Measurements from ENCODE around the gene UBE2O.

UBE2O gene

DNA sequence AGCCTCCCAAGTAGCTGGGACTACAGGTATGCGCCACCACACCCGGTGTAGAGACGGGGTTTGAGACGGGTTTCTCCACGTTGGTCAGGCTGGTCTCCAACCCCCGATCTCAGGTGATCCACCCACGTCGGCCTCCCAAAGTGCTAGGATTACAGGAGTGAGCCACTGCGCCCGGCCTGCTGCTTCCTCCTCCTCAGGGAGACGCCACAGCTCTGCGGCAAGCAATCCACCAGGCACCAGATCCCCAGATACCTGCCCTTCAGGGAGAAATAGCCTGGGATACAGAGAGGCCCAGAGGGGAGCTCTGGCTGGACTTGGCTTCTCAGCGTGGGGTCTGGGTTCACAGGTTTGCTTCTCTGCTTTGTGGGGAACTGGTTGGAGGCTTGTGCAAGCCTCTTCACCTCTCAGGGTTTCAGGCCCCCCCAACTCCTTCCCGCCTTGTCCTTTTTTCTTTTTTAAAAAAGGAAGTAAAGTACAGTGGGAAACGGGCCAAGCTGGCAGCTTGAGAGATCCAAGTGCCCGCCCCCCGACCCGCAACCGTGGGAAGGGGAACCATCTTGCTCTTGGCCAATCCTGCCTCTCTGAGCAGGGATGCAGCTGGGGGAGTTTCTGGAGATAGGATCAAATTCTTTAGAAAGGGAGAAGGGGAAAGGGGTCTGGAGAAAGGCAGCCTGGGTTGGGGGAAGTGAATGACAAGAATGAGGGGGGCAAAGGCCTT is 71.2 kb downstream of the UBE2O start:
- peaks cover 14% of the 10 kb centered on the region for H3K4me1 Mint-ChIP-seq (ENCODE audit: low read depth)
- peaks cover 2% of the 10 kb centered on the region for H3K36me3 Mint-ChIP-seq (ENCODE audit: low read depth)
- H3K4me3 Mint-ChIP-seq = peak overlapping the region; percentile 42
- no peak overlapping the region for H3K27ac Mint-ChIP-seq
- no peaks in the 10 kb centered on the region for H3K9me3 Mint-ChIP-seq
- H3K27me3 Mint-ChIP-seq (ENCODE audit: low read depth) = peaks cover 11% of the 10 kb centered on the region

DNA sequence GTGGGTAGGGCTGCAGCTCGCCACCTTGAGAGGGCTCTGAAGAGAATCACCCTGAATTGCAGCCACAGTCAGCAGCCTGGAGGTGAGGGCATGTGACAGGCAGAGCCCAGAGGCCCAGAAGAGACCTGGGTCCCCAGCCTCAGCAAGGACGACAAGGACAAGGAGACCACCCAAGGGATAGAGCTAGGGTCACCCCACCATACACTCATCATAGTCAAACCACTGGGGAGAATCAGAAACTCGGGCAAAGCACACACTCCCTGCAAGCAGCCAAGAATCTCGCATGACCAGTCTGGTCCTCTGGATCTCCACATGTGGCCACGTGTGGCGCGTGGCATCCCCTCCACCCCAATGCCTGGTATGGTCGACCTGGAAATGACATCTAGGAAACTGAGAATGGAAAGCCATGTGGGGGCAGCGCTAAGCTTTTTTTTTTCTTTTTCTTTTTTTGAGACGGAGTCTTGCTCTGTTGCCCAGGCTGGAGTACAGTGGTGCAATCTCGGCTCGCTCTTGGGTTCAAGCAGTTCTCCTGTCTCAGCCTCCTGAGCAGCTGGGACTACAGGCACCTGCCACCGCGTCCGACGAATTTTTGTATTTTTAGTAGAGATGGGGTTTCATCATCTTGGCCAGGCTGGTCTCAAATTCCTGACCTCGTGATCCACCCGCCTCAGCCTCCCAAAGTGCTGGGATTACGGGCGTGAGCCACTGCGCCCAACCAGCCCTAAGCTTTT is 73.1 kb downstream of the UBE2O start:
- Mint-ChIP-seq H3K9me3 (no peaks in the 10 kb centered on the region), H3K36me3 (ENCODE audit: low read depth) (peaks cover 2% of the 10 kb centered on the region), H3K4me1 (ENCODE audit: low read depth) (peaks cover 10% of the 10 kb centered on the region), H3K27ac (no peak overlapping the region), H3K4me3 (no peak overlapping the region), H3K27me3 (ENCODE audit: low read depth) (peaks cover 11% of the 10 kb centered on the region)

DNA sequence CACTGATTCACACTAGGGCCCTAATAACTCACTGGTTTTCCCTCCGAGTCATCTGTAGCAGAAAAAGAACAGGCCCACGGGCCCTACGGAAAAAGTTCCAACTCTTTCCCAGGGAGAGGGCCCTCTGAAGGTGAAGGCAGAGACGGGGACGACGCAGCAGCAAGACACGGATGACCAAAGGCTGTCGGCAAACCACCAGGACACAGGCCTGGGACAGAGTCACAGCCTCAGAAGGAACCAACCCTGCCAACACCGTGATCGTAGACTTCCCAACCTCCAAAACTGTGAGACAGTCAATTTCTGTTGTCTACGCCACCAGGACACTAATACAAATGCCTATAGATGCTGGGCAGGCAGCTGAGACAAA is 73.7 kb downstream of the UBE2O start:
- H3K36me3 Mint-ChIP-seq (ENCODE audit: low read depth) = peaks cover 2% of the 10 kb centered on the region

GRCh38 chr17:76378548-76379274 is 74.2 kb downstream of the UBE2O start:
- Mint-ChIP-seq H3K36me3 (ENCODE audit: low read depth) (peaks cover 2% of the 10 kb centered on the region), H3K4me3 (no peak overlapping the region), H3K27me3 (ENCODE audit: low read depth) (peaks cover 11% of the 10 kb centered on the region), H3K27ac (no peak overlapping the region), H3K4me1 (ENCODE audit: low read depth) (peaks cover 8% of the 10 kb centered on the region), H3K9me3 (no peaks in the 10 kb centered on the region)

More for the DNA sequence above, 73.7 kb downstream of the UBE2O start:
- no peak overlapping the region for H3K4me3 Mint-ChIP-seq
- H3K9me3 Mint-ChIP-seq = no peaks in the 10 kb centered on the region
- H3K27ac Mint-ChIP-seq = no peak overlapping the region
- H3K27me3 Mint-ChIP-seq (ENCODE audit: low read depth) = peaks cover 11% of the 10 kb centered on the region
- peaks cover 10% of the 10 kb centered on the region for H3K4me1 Mint-ChIP-seq (ENCODE audit: low read depth)

DNA sequence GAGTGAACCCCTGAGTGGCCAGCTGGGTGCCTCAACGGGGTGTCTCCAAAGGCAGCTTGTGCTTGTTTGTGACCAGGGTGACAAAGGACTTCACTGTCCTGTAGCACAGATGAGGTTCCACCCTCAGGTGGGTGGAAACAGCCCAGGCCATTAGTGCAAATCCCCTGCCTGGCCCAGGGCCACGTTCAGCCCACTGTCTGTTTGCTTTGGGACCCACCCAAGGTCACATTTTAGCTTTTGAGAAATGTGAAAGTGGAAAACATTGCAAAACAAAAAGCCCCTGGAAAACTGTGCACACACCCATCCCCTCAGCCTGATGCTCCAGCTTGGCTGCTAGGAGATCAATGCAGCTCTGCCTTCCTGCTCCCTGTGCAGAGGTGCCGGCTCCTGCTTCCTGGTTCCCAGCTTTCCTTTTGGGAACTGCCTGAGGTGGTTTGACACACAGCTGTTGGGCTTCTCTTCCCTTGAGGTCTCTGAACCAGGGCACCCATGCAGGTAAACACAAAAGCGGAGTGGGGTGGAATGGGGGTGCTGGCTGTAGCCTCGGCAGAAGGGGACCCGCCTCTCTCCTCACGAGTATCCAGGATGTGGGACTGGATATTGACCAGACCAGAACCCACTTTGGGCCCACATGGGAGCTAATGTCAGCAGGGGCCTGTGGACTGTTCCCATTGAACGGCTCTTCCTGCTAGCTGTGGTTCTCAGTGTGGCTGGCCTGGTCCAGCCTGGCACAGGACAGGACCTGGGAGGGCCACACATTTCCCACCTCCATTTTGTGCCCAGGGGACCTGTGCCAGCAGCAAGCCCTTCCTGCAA is 76.4 kb downstream of the UBE2O start:
- Mint-ChIP-seq H3K4me1 (ENCODE audit: low read depth) (peaks cover 6% of the 10 kb centered on the region), H3K27ac (no peak overlapping the region)

DNA sequence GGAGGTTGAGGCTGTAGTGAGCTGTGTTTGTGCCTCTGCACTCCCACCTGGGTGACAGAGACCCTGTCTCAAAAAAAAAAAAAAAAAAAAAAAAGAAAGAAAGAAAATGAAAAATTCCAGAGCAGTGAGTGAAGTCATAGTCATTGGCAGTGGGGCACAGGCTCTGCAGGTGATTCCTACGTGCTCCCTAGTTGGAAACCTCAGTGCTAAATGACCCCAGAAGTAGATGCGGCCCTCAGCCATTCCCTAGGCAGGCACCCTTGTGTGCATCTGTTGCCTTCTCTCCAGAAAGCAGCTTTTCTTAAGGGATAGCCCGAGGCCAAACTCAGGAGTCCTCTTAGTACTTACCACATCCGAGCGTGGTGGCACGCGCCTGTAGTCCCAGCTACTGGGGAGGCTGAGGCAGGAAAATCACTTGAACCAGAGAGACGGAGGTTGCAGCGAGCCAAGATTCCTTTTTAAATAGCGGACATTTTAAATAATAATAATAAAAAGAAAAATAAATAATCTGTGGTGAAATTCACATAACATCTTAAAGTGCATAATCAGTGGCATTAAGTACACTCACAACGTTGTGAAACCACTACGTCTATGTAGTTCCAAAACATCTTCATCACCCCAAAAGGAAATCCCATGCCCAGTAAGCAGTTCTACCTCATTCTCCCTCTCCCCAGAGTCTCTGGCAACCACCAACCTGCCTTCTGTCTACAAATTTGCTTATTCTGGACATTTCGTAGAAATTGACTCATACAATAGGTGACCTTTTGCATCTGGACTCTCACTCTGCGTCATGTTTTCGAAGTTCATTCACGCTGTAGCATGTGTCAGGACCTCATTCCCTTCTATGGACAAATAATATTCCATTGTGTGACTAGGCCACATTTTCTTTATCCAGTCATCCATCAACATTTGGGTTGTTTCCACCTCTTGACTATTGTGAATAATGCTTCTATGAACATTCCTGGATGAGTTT is 81.0 kb downstream of the UBE2O start:
- no peaks in the 10 kb centered on the region for H3K9me3 Mint-ChIP-seq
- no peaks in the 10 kb centered on the region for H3K36me3 Mint-ChIP-seq (ENCODE audit: low read depth)
- H3K4me1 Mint-ChIP-seq (ENCODE audit: low read depth) = no peaks in the 10 kb centered on the region
- H3K4me3 Mint-ChIP-seq = no peak overlapping the region
- H3K27ac Mint-ChIP-seq = no peak overlapping the region
- peaks cover 4% of the 10 kb centered on the region for H3K27me3 Mint-ChIP-seq (ENCODE audit: low read depth)

More for the DNA sequence above, 76.4 kb downstream of the UBE2O start:
- peaks cover 2% of the 10 kb centered on the region for H3K36me3 Mint-ChIP-seq (ENCODE audit: low read depth)
- no peak overlapping the region for H3K4me3 Mint-ChIP-seq
- H3K27me3 Mint-ChIP-seq (ENCODE audit: low read depth) = peaks cover 7% of the 10 kb centered on the region
- no peaks in the 10 kb centered on the region for H3K9me3 Mint-ChIP-seq

GRCh38 chr17:76370261-76370993 is 82.5 kb downstream of the UBE2O start:
- no peak overlapping the region for H3K27ac Mint-ChIP-seq
- H3K9me3 Mint-ChIP-seq = no peaks in the 10 kb centered on the region
- H3K4me3 Mint-ChIP-seq = no peak overlapping the region
- no peaks in the 10 kb centered on the region for H3K4me1 Mint-ChIP-seq (ENCODE audit: low read depth)
- H3K36me3 Mint-ChIP-seq (ENCODE audit: low read depth) = no peaks in the 10 kb centered on the region
- peaks cover 4% of the 10 kb centered on the region for H3K27me3 Mint-ChIP-seq (ENCODE audit: low read depth)

DNA sequence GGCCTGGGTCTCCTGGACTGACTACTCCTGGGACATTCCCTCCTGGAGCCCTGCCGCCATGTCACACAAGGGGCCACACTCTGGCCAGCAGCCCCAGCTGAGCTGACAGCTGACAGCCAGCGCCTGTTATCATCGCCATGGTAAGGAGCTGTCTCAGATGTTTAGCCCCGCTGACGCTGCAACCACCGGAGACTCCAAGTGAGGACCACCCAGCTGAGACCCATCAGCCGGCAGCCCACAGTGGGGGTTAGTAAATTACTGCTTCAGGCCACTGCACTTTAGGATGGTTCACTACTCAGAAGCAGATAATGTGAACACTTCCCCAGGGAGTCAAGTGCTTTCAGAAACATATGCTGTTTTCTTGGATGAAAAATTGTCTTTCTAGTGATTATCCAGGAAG is 83.1 kb downstream of the UBE2O start:
- H3K9me3 Mint-ChIP-seq = no peaks in the 10 kb centered on the region
- no peak overlapping the region for H3K27ac Mint-ChIP-seq
- H3K27me3 Mint-ChIP-seq (ENCODE audit: low read depth) = peaks cover 4% of the 10 kb centered on the region
- no peaks in the 10 kb centered on the region for H3K4me1 Mint-ChIP-seq (ENCODE audit: low read depth)
- H3K4me3 Mint-ChIP-seq = no peak overlapping the region
- no peaks in the 10 kb centered on the region for H3K36me3 Mint-ChIP-seq (ENCODE audit: low read depth)

DNA sequence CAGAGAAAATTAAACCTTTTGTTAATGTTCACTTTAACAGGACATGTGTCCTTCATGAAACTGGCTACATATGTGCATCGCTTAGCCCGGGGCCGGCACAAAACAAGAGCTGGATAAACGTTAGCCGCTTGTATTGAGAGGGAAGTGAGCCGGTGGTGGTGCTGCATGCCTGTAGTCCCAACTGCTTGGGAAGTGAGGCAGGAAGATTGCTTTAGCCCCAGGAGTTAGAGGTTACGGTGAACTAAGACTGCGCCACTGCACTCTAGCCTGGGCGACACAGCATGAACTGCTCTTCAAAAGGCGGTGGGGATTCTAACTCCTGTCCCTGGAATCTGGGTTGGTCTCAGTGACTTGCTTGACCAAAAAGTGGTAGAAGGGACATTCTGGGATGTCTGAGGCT is 83.6 kb downstream of the UBE2O start:
- no peaks in the 10 kb centered on the region for H3K4me1 Mint-ChIP-seq (ENCODE audit: low read depth)
- no peaks in the 10 kb centered on the region for H3K36me3 Mint-ChIP-seq (ENCODE audit: low read depth)
- H3K9me3 Mint-ChIP-seq = no peaks in the 10 kb centered on the region
- peaks cover 4% of the 10 kb centered on the region for H3K27me3 Mint-ChIP-seq (ENCODE audit: low read depth)
- no peak overlapping the region for H3K4me3 Mint-ChIP-seq
- H3K27ac Mint-ChIP-seq = no peak overlapping the region

- Mint-ChIP-seq H3K4me3 (no peak overlapping the region), H3K27ac (no peak overlapping the region), H3K4me1 (ENCODE audit: low read depth) (no peaks in the 10 kb centered on the region), H3K9me3 (no peaks in the 10 kb centered on the region), H3K36me3 (ENCODE audit: low read depth) (no peaks in the 10 kb centered on the region), H3K27me3 (ENCODE audit: low read depth) (peaks cover 4% of the 10 kb centered on the region)
These were observed 84.4 kb downstream of the UBE2O start for GRCh38 chr17:76368545-76368944.

DNA sequence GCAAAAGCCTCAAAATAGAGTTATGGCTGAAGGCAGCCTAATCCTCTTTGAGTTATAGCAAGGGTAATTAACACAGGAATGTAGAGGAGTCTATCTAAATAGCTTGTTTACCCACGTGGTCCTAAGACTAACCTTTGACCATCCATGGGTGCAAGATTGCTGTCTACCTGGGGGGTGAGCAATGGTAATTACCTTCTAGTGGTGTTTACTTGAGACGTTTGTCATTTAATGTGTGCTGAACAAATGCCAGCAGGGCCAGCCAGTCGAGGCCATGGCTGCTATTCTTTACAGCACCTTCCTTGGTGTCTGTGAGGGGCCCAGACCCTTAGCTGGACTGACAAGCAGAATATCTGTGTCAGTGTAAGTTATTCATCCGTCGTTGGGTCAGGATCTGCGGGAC is 85.3 kb downstream of the UBE2O start:
- no peaks in the 10 kb centered on the region for H3K36me3 Mint-ChIP-seq (ENCODE audit: low read depth)
- no peaks in the 10 kb centered on the region for H3K9me3 Mint-ChIP-seq
- peaks cover 4% of the 10 kb centered on the region for H3K27me3 Mint-ChIP-seq (ENCODE audit: low read depth)
- H3K4me1 Mint-ChIP-seq (ENCODE audit: low read depth) = no peaks in the 10 kb centered on the region
- no peak overlapping the region for H3K4me3 Mint-ChIP-seq
- no peak overlapping the region for H3K27ac Mint-ChIP-seq

GRCh38 chr17:76366247-76366646 is 86.7 kb downstream of the UBE2O start:
- Mint-ChIP-seq H3K27me3 (ENCODE audit: low read depth) (peaks cover 4% of the 10 kb centered on the region), H3K27ac (no peak overlapping the region), H3K4me3 (no peak overlapping the region), H3K9me3 (no peaks in the 10 kb centered on the region), H3K4me1 (ENCODE audit: low read depth) (no peaks in the 10 kb centered on the region), H3K36me3 (ENCODE audit: low read depth) (no peaks in the 10 kb centered on the region)

Measured in T-helper 1 cell treated with Interleukin-12 subunit alpha and Interleukin-12 subunit beta and Interleukin-4 antibody, amounts not matched to agents 30 μg/mL and 1 μg/mL, for 36 hours (primary cell).